ENCODE measurements around the gene F2.
"Not testable (repeated sequence)": the region's sequence is repeated elsewhere in the genome, so short reads cannot be mapped to it uniquely, and the experiment has no call there.

Gene F2

GRCh38 chr11:46719048-46719542, at the start of gene F2:
TSS of gene F2 (plus strand) at chr11:46719213. CDS start at chr11:46719236, 23 bp downstream.
- DNase-seq (ENCODE audit: low spot score): no peak

DNA sequence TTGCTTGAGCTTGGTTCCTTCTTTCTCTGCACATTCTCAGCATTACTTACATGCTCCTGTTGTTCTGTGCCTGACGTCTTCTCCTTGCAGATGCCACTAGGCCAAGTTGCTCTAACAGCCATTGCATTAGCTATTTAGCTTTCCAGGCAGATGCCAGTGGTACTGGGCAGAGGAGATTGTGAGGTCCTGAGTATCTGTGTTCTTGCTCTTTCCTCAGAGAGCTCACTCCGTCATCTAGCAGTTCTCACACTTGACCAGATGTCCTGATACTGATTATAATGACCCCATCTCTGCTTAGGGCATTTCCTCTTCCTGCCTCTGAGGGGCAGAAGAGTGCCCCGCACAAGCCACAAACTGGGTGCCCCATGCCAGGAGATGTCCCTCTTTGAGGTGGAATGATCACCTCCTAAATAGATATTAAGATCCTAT, 49.3 kb upstream of the F2 start:
- DNase-seq (ENCODE audit: low spot score): peak; percentile 26

GRCh38 chr11:46670521-46670920, 48.5 kb upstream of the F2 start:
- DNase-seq (ENCODE audit: low spot score): not testable (repeated sequence)

- no peak for DNase-seq (ENCODE audit: low spot score)
Measured at GRCh38 chr11:46671958-46672315, 47.1 kb upstream of the F2 start.

DNA sequence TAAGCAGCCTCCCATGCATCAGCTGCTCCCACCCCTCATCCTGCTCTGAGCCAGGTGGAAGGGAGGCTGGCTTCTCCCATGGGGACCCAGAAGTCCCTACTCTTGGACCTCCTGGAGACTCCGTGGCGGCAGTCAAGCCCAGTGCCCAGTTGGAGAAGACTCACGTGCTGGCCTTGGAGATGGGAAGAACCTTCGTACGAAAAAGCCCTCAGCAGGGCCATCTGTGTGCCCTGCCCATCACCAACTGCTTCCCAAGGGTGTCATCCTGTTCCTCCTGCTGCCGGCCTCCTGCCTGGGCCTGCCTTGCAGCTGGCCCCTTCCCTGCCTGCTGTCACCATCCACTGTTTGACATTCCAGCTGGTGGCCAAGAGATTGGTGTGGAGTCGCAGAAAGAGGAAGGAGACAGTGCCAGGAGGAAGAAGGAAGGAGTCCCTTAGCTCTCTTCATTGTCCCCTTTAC, 46.6 kb upstream of the F2 start:
- no peak for DNase-seq (ENCODE audit: low spot score)

- no peak for DNase-seq (ENCODE audit: low spot score)
Measured at GRCh38 chr11:46673713-46674462, 45.1 kb upstream of the F2 start.

DNA sequence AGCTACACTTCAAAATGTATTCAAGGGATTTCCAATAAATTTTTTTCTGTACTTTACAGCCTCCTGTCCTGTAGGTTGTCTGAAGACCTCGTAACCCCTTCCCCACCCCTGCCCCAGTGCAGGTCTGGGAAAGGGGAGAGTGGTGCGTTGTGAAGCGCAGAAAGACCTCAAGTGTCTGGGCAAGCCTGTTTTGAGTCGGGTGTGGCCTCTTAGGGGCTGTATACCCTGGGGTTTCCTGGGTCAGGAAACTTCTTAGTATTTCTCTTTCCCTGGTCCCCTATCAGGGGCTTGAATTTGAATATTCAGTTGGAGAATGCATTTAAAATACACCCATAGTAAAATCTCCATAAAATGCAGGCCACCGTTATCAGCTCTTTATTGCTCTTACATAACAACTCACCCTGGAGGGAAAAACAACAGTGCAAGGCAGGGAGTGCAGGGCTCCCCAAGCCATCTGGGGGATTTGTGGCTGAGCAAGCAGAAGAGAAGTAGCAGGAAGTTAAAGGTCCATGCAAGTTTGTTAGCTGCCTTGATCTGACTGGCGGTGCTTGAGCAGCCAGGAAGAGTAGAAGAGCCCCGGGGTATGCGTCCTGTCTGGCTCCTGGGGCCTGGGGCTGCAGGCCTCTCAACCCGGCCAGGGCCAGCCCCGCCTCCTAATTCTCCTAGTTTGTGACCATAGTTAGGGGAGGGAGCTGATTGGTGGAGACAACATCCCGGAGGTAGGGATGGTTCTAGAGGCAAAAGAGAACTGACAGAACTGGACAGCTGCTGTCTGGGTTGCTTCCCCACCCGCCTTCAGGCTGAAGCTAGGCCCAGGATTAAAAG, 44.3 kb upstream of the F2 start:
- DNase-seq (ENCODE audit: low spot score): no peak

- DNase-seq (ENCODE audit: low spot score): no peak
Measured at GRCh38 chr11:46675288-46675851, 43.6 kb upstream of the F2 start.

GRCh38 chr11:46675949-46676348, 43.1 kb upstream of the F2 start:
- DNase-seq (ENCODE audit: low spot score): no peak

DNA sequence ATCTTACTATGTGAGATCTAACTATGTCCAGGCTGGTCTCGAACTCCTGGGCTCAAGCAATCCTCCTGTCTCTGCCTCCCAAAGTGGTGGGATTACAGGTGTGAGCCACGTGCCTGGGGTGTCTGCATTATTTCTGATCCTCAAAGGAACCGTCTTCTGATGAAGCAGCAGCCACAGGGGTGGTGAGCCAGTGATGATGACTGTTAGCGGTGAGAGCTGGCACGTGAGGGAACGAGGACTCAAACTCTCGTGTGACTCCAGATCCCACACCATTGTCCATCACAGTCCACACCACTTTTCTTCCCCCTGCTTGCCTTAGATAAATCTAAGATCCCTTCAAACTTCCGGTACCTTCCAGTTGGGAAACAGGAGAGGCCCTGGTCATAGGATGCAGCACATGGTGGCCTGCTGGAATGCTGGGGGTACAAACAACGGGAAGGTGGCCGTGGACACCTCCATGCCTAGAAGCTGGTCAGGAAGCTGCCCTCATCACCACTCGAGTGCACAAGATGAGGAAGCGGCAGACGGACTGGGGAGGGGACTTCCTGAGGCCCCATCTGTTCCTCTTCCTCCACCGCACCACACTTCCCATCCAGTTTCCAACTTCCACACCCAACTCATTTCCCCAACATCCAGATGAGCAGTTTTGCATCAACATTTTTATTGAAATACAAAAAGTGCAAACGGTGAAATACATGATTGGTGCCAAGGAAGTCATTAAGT, 42.4 kb upstream of the F2 start:
- DNase-seq (ENCODE audit: low spot score): no peak

DNA sequence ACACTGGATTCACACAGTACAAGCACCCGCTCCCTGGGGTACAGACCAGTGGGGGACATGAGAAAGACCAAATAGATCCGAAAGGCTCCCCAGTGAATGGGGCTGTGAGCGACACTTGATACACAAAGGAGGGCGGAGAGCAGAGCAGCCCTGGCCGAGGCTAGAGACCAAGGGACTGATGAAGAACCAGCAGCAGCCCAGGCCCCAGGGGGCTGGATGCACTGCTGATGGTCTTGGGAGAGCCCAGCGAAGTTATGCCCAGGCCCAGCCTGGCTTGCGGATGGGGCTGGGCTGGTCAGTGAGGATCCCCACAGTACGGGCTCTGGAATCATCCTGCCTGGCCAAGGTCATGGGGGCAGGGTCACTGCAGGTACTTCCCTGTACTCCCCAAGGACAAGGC, 41.8 kb upstream of the F2 start:
- DNase-seq (ENCODE audit: low spot score): no peak

- DNase-seq (ENCODE audit: low spot score): no peak
Measured at GRCh38 chr11:46677991-46678740, 40.8 kb upstream of the F2 start.

DNA sequence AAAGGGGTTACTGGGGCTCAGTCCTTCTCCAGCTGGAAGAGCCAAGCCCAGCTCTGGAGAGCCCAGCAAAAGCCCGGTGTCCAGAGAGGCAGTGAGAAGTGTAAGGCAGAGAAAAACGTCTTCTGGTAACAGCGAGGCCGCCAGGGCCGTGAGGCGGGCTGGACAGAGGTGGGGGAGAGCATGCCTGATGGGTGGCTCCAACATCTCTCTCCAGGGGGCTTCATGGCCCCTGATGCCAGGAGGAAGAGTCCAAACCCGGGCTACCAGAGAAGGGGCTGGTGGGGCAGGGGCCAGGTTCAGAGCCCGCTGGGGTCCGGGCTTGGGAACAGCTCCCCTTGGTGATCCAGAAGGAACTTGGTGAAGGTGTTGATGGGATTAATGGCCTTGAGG, 40.3 kb upstream of the F2 start:
- no peak for DNase-seq (ENCODE audit: low spot score)

DNA sequence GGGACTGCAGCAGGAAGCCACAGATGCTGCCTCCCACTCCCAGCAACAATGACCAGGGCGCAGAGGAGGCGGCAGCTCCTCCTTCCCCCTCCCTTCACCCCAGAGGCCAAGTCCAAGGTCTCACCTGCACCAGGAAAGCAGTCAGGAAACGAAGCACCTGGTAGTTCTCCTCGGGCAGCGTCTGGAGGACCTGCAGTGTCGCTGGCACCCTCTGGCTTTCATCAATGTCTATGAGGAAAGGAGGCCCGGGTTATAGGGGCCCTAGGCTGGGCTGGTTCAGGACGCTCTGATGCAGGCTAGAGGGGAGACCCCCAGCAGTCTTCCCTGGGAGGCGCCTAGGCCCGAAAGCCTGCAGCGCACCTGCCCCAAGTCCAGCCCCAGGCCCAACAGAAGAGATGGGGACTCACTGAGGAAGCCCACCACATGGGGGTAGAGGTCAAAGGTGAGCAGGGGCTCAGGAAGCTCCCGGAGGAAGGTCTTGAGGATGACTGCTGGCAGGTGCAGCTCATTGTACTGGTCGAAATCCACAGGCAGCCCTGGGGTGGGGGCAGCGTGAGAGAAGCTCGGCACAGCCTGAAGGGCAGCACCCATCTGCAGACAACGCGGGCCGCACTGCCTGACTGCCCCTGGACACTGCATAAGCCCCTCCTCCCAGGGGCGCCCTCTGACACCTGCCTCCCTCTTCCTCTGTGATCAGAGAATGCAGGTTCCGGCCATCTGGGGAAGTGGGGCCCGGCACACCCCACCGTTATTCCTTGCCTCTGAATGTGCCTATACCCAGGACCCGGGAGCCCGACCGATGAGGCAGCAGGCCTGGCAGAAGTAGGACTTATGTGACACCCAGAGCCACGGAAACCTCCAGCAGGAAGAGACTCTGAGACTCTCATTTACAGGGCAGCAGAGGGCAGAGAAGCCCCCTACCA, 39.5 kb upstream of the F2 start:
- DNase-seq (ENCODE audit: low spot score): no peak

GRCh38 chr11:46680164-46680760, 38.8 kb upstream of the F2 start:
- no peak for DNase-seq (ENCODE audit: low spot score)

DNA sequence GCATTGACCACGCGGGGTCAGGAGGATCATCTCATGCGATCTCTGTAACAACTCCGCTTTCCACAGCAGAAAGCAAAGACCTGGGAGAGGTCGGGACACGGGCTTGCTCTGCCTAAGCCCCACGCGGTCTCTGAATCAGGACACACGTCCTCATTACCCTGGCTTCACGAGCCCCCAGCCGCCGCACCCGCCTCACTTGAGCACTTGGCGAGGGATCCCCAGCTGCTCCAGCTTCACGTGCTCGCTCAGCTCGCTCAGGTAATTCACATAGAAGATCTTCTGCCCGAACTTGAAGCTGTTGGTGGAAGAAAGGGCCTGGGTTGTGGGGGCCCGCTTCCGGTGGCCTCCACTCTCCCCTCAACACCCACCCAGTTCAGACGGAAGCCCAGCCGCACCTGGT, 38.2 kb upstream of the F2 start:
- no peak for DNase-seq (ENCODE audit: low spot score)

- no peak for DNase-seq (ENCODE audit: low spot score)
Measured at GRCh38 chr11:46681814-46682213, 37.2 kb upstream of the F2 start.

GRCh38 chr11:46682773-46683752, 36.0 kb upstream of the F2 start:
- no peak for DNase-seq (ENCODE audit: low spot score)

DNA sequence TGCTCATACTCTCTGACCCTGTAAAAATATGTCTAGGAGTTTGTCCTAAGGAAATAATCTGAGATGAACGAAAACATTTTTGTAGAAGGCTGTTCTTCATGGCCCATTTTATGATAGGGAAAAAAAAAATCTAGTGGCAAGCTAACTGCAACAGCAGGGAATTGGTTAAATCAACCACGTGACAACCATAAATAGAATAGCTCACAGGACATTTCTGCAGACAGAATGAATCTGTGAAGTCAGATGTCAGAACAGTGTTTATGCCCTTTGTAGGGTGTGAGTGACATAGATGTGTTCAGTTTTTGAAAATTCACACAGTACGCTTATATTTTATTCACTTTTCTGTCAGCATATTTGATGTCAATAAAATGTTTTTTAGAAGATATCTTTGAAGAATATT, 34.6 kb upstream of the F2 start:
- DNase-seq (ENCODE audit: low spot score): no peak
